Endothelial cell of umbilical vein (primary cell): ENCODE data around the gene COLEC11. TPM values are rescaled to one million over a fixed set of nuclear protein-coding genes. Genes with fewer than 3 reads are reported as not detected.

Experiments used
- BruUV-seq: library from RNA; stranded (reverse); fragments of 400-500 nt; replicated peaks from 2 replicates; lab custom pipeline; 2021; lab: Mats Ljungman, UMichigan
- CTCF ChIA-PET: fragments of 300-600, 350-600 bp; sonication (Branson Sonifier 250); formaldehyde crosslinking; loops from one replicate; lab custom pipeline; 2021; ENCODE audit warnings: antibody characterized with exemption, inconsistent platforms; lab: Charles Lee
- POLR2A ChIA-PET: fragments of 300-600, 350-600 bp; sonication (Branson Sonifier 250); formaldehyde crosslinking; loops from one replicate; lab custom pipeline; 2021; ENCODE audit warnings: antibody characterized with exemption, inconsistent platforms; lab: Charles Lee
- DNase-seq: peaks from one replicate; pipeline ENCODE4 v3.0.0-alpha.2; 2011; ENCODE audit warnings: low read depth, low spot score
- FAIRE-seq: peaks from 2 replicates; lab custom pipeline; 2011; peaks lifted over from hg19 to GRCh38; lab: Jason Lieb, UNC
- H2AFZ ChIP-seq: 2 replicates; pipeline ENCODE4 v1.6.0; 2012; ENCODE audit warnings: low read depth, low read length, control low read depth, inconsistent platforms
- H3K27ac ChIP-seq: 2 replicates; pipeline ENCODE4 v1.5.1; 2011; ENCODE audit warnings: low read depth, mild to moderate bottlenecking, control low read depth, low read length, moderate library complexity; ENCODE audit not compliant: insufficient read depth
- H3K27me3 ChIP-seq, 2 experiments: 2 replicates each; pipeline versions ENCODE4 v1.6.0 to v1.6.1; 2011; ENCODE audit warnings: low read length in 2 of 2, mixed read lengths in 1 of 2; ENCODE audit not compliant: control insufficient read depth in 2 of 2, insufficient read depth in 2 of 2
- H3K36me3 ChIP-seq, 2 experiments: 2 replicates in 1 of 2; 3 replicates in 1 of 2; pipeline ENCODE4 v1.5.1; 2011; ENCODE audit warnings: low read length in 2 of 2, mild to moderate bottlenecking in 1 of 2, moderate library complexity in 1 of 2; ENCODE audit not compliant: control insufficient read depth in 2 of 2, insufficient read depth in 2 of 2; ENCODE audit errors: extremely low read depth in 1 of 2
- H3K4me1 ChIP-seq: 3 replicates; pipeline ENCODE4 v1.5.1; 2011; ENCODE audit warnings: mild to moderate bottlenecking, low read length; ENCODE audit not compliant: control insufficient read depth, insufficient read depth; ENCODE audit errors: extremely low read depth
- H3K4me2 ChIP-seq: 2 replicates; pipeline ENCODE4 v1.6.1; 2011; ENCODE audit warnings: low read length, control low read depth, mixed read lengths; ENCODE audit not compliant: insufficient read depth
- H3K4me3 ChIP-seq, 3 experiments: fragments of 200-600 bp in 1 of 3; sonication (generic), shearing (Covaris generic) in 1 of 3; replicated peaks in 1 of 3; 2 replicates each; pipeline ENCODE4 v1.5.1; 2011 to 2016; ENCODE audit warnings: control low read depth in 3 of 3, low read length in 3 of 3, mild to moderate bottlenecking in 2 of 3, inconsistent platforms in 1 of 3, low read depth in 1 of 3, moderate library complexity in 1 of 3; ENCODE audit not compliant: insufficient read depth in 1 of 3
- H3K79me2 ChIP-seq: 2 replicates; pipeline ENCODE4 v1.6.0; 2012; ENCODE audit warnings: low read length, inconsistent platforms; ENCODE audit not compliant: control insufficient read depth, insufficient read depth
- H3K9ac ChIP-seq: replicated peaks from 2 replicates; pipeline ENCODE3; 2011; ENCODE audit warnings: low read length, control low read depth; ENCODE audit not compliant: insufficient read depth; ENCODE audit errors: extremely low read depth
- H3K9me1 ChIP-seq: replicated peaks from 3 replicates; pipeline ENCODE4 v1.6.0; 2011; ENCODE audit warnings: mild to moderate bottlenecking, low read length; ENCODE audit not compliant: control insufficient read depth, insufficient read depth; ENCODE audit errors: extremely low read depth
- H3K9me3 ChIP-seq: replicated peaks from 2 replicates; pipeline ENCODE4 v1.5.1; 2012; ENCODE audit warnings: low read length, inconsistent platforms; ENCODE audit not compliant: control insufficient read depth, insufficient read depth
- H4K20me1 ChIP-seq: replicated peaks from 2 replicates; pipeline ENCODE3; 2011; ENCODE audit warnings: mild to moderate bottlenecking, low read length; ENCODE audit not compliant: control insufficient read depth, insufficient read depth; ENCODE audit errors: extremely low read depth
- CTCF ChIP-seq, 2 donors: IDR thresholded peaks; 1 replicate in 1 of 2; 2 replicates in 1 of 2; pipeline ENCODE4 v1.5.1; 2011; ENCODE audit warnings: low read length in 2 of 2, mild to moderate bottlenecking in 2 of 2, moderate library complexity in 2 of 2, control low read depth in 1 of 2, inconsistent platforms in 1 of 2, low read depth in 1 of 2; ENCODE audit not compliant: insufficient read depth in 1 of 2; ENCODE audit errors: extremely low read depth in 1 of 2
- EZH2 ChIP-seq: IDR thresholded peaks from 2 replicates; pipeline ENCODE4 v1.6.1; 2012; ENCODE audit warnings: borderline replicate concordance, low read depth, mild to moderate bottlenecking, moderate library complexity, low read length, inconsistent platforms; ENCODE audit not compliant: severe bottlenecking
- FOS ChIP-seq: IDR thresholded peaks from 2 replicates; pipeline ENCODE4 v1.6.1; 2011; ENCODE audit warnings: mild to moderate bottlenecking, low read length, moderate library complexity, borderline replicate concordance; ENCODE audit not compliant: insufficient read depth
- GATA2 ChIP-seq: IDR thresholded peaks from 2 replicates; pipeline ENCODE4 v1.7.0; 2011; ENCODE audit warnings: low read depth, mild to moderate bottlenecking, moderate library complexity, mixed read lengths, low read length; ENCODE audit not compliant: insufficient read length, insufficient read depth
- JUN ChIP-seq: IDR thresholded peaks from 2 replicates; pipeline ENCODE4 v1.6.1; 2011; ENCODE audit warnings: borderline replicate concordance, low read depth; ENCODE audit not compliant: insufficient read length, insufficient read depth
- MAX ChIP-seq: IDR thresholded peaks from 2 replicates; pipeline ENCODE4 v1.6.1; 2011; ENCODE audit not compliant: insufficient read depth, insufficient read length
- MYC ChIP-seq: IDR thresholded peaks from one replicate; pipeline ENCODE4 v1.6.1; 2011; ENCODE audit warnings: mild to moderate bottlenecking, low read depth, low read length
- POLR2A ChIP-seq: IDR thresholded peaks from 2 replicates; pipeline ENCODE4 v1.6.1; 2012; ENCODE audit warnings: low read depth, mild to moderate bottlenecking, control low read depth, low read length
- POLR2AphosphoS5 ChIP-seq: IDR thresholded peaks from 2 replicates; pipeline ENCODE4 v1.6.1; 2012; ENCODE audit warnings: low read depth, mild to moderate bottlenecking, control low read depth, low read length, moderate library complexity; ENCODE audit not compliant: insufficient read depth
- dilution Hi-C: fragments of 300-500 bp; cut with MboI; formaldehyde crosslinking; loops from one replicate; pipeline ENCODE4 v1.15.0; 2019; ENCODE audit warnings: low sequenced_read_pairs; ENCODE audit not compliant: extremely low pct_ligation_motif_present
- intact Hi-C: fragments of 100-400 bp; cut with micrococcal nuclease; formaldehyde crosslinking; loops from one replicate; pipeline ENCODE4 v1.10.0; 2022
- polyA plus RNA-seq, 4 experiments: library from polyadenylated mRNA; depleted of rRNA in 3 of 4; stranded (reverse) in 3 of 4; unstranded in 1 of 4; fragments of >200 nt; gene quantifications; 2 replicates each; pipeline versions ENCODE4 v1.2.1 to v1.2.3, GENCODE V29; 2011 to 2012; ENCODE audit warnings: missing spikeins in 1 of 4
- total RNA-seq: library from RNA; stranded (reverse); gene quantifications from 2 replicates; pipeline ENCODE4 v1.2.3, GENCODE V29; 2021

Gene COLEC11
- total and polyA plus RNA-seq, 2 donors (not counting 3 experiments of a cell fraction or from before 2014, with no cell fraction given), result 0.15 TPM; not detected in 1

GRCh38 chr2:3574155-3574554, 20.8 kb upstream of the COLEC11 start:
- peaks cover 40% of the 10 kb centered on the region for H3K79me2 ChIP-seq
- TF ChIP-seq JUN (no peak), EZH2 (no peak)
- FAIRE-seq (no peak), DNase-seq (no peak)
- H3K27me3 ChIP-seq, result no peaks in the 10 kb centered on the region
- peaks cover 31% of the 10 kb centered on the region for H3K4me1 ChIP-seq
- H3K4me2 ChIP-seq, result peak overlapping the region; percentile 42
- H3K9me1 ChIP-seq, result no peaks in the 10 kb centered on the region
- peaks cover 2 to 16% of the 10 kb centered on the region in 2 experiments for H3K36me3 ChIP-seq
- dilution Hi-C loops (no loop called here), intact Hi-C loops (no loop called here)
- H2AFZ ChIP-seq, result no peak overlapping the region
- ChIA-PET CTCF (interaction anchor here (1.5 kb wide), 1 partner anchor 11 kb away, joined by 3 read pairs; no protein-coding TSS in a partner anchor), POLR2A (interaction anchor here (1.5 kb wide), 1 partner anchor 16 kb away, joined by 4 read pairs; the partner anchor contains the start of gene RNASEH1)
- H4K20me1 ChIP-seq, result peaks cover 17% of the 10 kb centered on the region
- H3K9me3 ChIP-seq, result no peaks in the 10 kb centered on the region
- no peak overlapping the region for H3K27ac ChIP-seq
- no TSS peak for BruUV-seq
- H3K4me3 ChIP-seq, result no peak overlapping the region
- H3K9ac ChIP-seq, result no peak overlapping the region

GRCh38 chr2:3575534-3576262, 19.2 kb upstream of the COLEC11 start:
- intact Hi-C loops (loop anchor here (1.0 to 5.0 kb wide), 5 partner anchors 17 to 198 kb away; partner anchors contain the start of genes ADI1, EIPR1 and RNASEH1), dilution Hi-C loops (no loop called here)
- FAIRE-seq (no peak), DNase-seq (peak; percentile 27)
- Histone ChIP-seq H3K4me2 (peak overlapping the region; percentile 85), H3K79me2 (peaks cover 54% of the 10 kb centered on the region), H3K27ac (peak overlapping the region; percentile 54), H3K9ac (peak overlapping the region; percentile 81), H3K9me3 (no peaks in the 10 kb centered on the region), H3K9me1 (no peaks in the 10 kb centered on the region), H3K36me3 (peaks cover 11 to 29% of the 10 kb centered on the region in 2 experiments), H3K4me3 (peak overlapping the region; percentile 37 to 82 (median 73)), H4K20me1 (peaks cover 19% of the 10 kb centered on the region), H2AFZ (no peak overlapping the region), H3K27me3 (no peaks in the 10 kb centered on the region), H3K4me1 (peaks cover 31% of the 10 kb centered on the region)
- ChIA-PET POLR2A (interaction anchor here (1.1 to 1.3 kb wide), 3 partner anchors 9 to 57 kb away, joined by 3 to 6 read pairs (median 4); partner anchors contain the start of gene RNASEH1), CTCF (interaction anchor here (1.3 kb wide), 1 partner anchor 17 kb away, joined by 3 read pairs; the partner anchor contains the start of gene RNASEH1)
- no peak for TF ChIP-seq MYC
- no peak for TF ChIP-seq JUN
- TF ChIP-seq MAX, result no peak
- TF ChIP-seq FOS, result no peak
- no peak for TF ChIP-seq POLR2AphosphoS5
- TF ChIP-seq CTCF (IDR thresholded peaks at IDR 0.05; ENCODE audit: extremely low read depth in 1 of 2, insufficient read depth in 1 of 2, low read depth in 1 of 2, low read length in 2 of 2), result no peak
- no peak for TF ChIP-seq POLR2A
- TF ChIP-seq EZH2, result no peak
- TF ChIP-seq GATA2, result no peak
- TSS peak; percentile 31 for BruUV-seq
